ELR (cell line): ENCODE measurements around the gene SPRR1B.
"Not testable (repeated sequence)": the region's sequence is repeated elsewhere in the genome, so short reads cannot be mapped to it uniquely, and the experiment has no call there.

Experiments
- DNase-seq: peaks from one replicate; pipeline ENCODE4 v3.0.0-alpha.2; 2015; ENCODE audit warnings: low read depth

The SPRR1B gene

GRCh38 chr1:153040950-153041631, 10.1 kb downstream of the SPRR1B start, which contains the start of gene SPRR2D:
Gene SPRR2D (minus strand): TSS chr1:153041120. CDS start chr1:153040346, 774 bp downstream.
- DNase-seq: no peak

- no peak for DNase-seq
Observed at GRCh38 chr1:153049211-153049610, 18.2 kb downstream of the SPRR1B start.

DNA sequence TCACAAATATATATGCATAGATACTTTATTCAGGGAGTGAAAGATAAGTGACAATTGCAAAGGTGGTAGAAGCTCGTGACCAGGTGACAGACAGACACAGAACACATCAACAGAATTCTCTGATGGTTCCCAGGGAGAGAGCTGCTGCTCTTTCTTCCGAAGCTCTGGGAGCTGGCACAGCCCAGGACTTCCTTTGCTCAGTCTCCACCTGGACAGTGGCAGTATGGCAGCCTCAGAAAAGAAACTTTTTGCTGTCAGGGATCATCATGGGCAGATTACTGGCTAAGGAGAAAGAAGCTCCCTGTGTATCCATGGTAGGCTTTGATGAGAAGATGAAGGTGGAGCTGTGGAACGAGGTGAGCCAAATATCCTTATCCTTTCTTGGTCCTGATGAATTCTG, 25.1 kb downstream of the SPRR1B start:
- DNase-seq: not testable (repeated sequence)

GRCh38 chr1:153057375-153057774, 26.4 kb downstream of the SPRR1B start, which contains the start of gene SPRR2A:
Gene SPRR2A (minus strand): TSS chr1:153057512. CDS start chr1:153056735, 777 bp downstream.
- DNase-seq: no peak

DNA sequence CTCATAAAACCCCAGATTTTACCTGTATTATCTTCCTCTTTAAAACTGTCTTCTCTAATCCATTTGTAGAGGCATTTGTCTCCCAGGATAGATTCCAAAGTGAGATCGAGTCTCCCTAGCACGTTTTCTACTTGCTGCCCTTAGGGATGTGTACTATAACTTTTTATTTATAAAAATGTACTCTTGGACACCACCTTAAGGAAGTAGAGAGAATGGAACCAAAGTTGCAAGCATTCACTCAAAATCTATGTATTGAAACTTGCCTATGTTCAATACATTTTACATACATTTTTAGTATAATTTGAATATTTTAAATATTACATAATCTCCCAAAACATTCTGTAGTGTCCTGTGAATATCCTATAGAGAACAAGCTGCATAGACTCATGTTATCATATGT, 27.2 kb downstream of the SPRR1B start:
- peak; percentile 20 for DNase-seq

DNA sequence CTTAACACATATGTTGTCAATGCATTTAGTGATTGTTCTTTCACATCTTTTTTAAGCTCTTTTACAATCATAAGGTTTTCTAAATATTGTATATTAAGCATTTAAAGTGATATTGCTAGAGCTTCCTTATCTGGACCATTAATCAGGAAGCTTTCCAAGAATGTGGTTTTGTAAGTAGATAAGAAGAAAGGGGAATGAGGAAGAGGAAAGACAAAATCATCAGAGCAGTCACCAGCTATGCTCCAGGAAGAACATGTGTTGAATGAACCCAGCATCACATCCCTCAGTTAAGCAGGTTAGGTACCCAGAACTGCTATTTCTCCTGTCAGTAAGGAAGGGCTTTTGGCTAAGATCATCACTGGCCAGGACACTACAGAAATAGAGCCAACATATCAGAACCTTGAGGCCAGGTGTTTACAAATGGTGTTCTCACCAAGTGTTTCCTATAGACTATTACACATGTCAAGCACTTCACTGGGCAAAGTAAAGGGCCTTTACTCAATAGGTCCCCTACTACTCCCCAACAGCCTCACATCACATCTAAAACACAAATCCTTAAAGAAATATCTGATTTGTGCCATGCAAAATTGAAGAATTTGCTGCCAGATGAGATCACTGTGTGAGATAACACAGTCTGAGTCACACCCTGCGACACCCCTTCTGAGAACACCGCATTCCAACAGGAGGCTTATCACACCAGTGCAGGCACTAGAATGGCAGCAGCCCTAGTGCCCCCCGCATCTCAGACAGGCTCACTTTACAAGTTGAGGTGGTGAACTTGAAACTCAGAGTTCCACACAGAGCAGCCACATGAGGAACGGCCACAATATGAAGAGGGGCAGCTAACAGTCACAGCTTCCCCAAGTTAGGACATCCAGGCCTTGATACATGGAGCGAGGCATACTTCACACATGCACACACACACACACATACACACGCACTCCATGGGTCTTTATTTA, 28.1 kb downstream of the SPRR1B start:
- DNase-seq: peak; percentile 4

- DNase-seq: no peak
Observed at GRCh38 chr1:153070243-153070642, 39.2 kb downstream of the SPRR1B start.

GRCh38 chr1:153071511-153071910, 40.5 kb downstream of the SPRR1B start, which contains the start of gene SPRR2B:
Gene SPRR2B (minus strand): TSS chr1:153071611. CDS start chr1:153070839, 772 bp downstream.
- DNase-seq: no peak

DNA sequence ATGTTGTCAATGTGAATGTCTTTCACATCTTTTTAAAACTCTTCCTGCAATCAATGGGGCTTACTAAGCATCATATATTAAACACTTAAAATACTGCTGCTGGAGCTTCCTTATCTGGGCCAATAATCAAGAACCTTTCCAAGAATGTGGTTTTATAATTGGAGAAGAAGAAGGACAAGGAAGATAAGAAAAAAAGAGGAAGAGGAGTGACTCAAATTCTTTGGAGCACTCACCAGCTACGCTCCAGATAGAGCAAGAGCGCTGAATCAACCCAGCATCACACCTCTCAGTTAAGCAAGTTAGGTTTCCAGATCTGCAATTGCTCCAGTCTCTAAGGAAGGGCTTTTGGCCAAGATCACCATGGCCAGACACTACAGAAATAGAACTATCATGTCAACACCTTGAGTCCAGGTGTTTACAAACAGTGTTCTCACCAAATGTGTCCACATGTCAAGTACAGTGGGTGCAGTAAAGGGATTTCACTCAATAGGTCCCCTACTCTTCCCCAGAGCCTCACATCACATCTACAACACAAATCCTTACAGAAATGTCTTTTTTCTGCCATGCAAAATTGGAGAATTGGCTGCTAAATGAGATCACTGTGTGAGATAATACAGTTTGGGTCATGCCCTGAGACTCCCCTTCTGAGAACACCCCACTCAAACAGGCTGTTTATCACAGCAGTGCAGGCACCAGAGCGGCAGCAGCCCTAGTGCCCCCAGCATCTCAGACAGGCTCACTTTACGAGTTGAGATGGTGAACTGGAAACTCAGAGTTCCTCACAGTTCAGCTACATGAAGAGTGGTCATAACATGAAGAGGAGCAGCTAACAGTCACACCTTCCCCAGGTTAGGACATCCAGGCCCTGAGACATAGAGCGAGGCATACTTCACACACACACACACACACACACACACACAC, 42.1 kb downstream of the SPRR1B start:
- DNase-seq: no peak

GRCh38 chr1:153081736-153082135, 50.7 kb downstream of the SPRR1B start:
- no peak for DNase-seq
